Stimulated activated effector memory CD8-positive, alpha-beta T cell treated with anti-CD3 and anti-CD28 coated beads, Interleukin-12 subunit alpha, Interleukin-12 subunit beta, amount 100 ng/mL, for 72 hours (primary cell): Measurements from ENCODE around the gene ZBTB7A.
A peak's percentile ranks its signal among the peaks of the same experiment; 100 is the strongest.

Experiments
- ATAC-seq: fragments of 150-1000 bp; cut with Tn5 transposase; 2 replicates; pipeline ENCODE4 v1.10.0; 2021
- DNase-seq, 2 donors: peaks; one replicate each; pipeline ENCODE4 v3.0.0; 2021 to 2022; ENCODE audit warnings: low spot score in 2 of 2
- H3K27ac Mint-ChIP-seq: one replicate; pipeline ENCODE4 v1.8.0; 2022; ENCODE audit warnings: mild to moderate bottlenecking, mixed read lengths
- H3K36me3 Mint-ChIP-seq: one replicate; pipeline ENCODE4 v1.8.0; 2022; ENCODE audit warnings: mild to moderate bottlenecking, mixed read lengths
- H3K4me1 Mint-ChIP-seq: one replicate; pipeline ENCODE4 v1.8.0; 2022; ENCODE audit warnings: mixed read lengths
- H3K4me3 Mint-ChIP-seq: one replicate; pipeline ENCODE4 v1.8.0; 2022; ENCODE audit warnings: mild to moderate bottlenecking, mixed read lengths
- H3K9me3 Mint-ChIP-seq: one replicate; pipeline ENCODE4 v1.8.0; 2022; ENCODE audit warnings: mixed read lengths

Gene ZBTB7A

GRCh38 chr19:4064496-4065260 lies 2.0 kb downstream of the ZBTB7A start:
- Mint-ChIP-seq H3K27ac (peak overlapping the region; percentile 86), H3K9me3 (no peaks in the 10 kb centered on the region), H3K36me3 (peaks cover 54% of the 10 kb centered on the region), H3K4me3 (peak overlapping the region; percentile 89), H3K4me1 (peaks cover 40% of the 10 kb centered on the region)
- no peak for ATAC-seq
- peak; percentile 36 to 77 for DNase-seq

GRCh38 chr19:4064149-4064495 lies 2.6 kb downstream of the ZBTB7A start:
- DNase-seq (no peak), ATAC-seq (no peak)
- peak overlapping the region; percentile 86 for H3K27ac Mint-ChIP-seq
- peaks cover 39% of the 10 kb centered on the region for H3K4me1 Mint-ChIP-seq
- H3K4me3 Mint-ChIP-seq = peak overlapping the region; percentile 89
- H3K36me3 Mint-ChIP-seq = peaks cover 58% of the 10 kb centered on the region
- no peaks in the 10 kb centered on the region for H3K9me3 Mint-ChIP-seq

GRCh38 chr19:4063369-4064148 lies 3.1 kb downstream of the ZBTB7A start:
- no peak for ATAC-seq
- Mint-ChIP-seq H3K27ac (peak overlapping the region; percentile 86), H3K4me3 (peak overlapping the region; percentile 89), H3K9me3 (no peaks in the 10 kb centered on the region), H3K36me3 (peaks cover 58% of the 10 kb centered on the region), H3K4me1 (peaks cover 36% of the 10 kb centered on the region)
- peak in 1 of 2 donors; percentile 65 for DNase-seq

GRCh38 chr19:4062419-4063368 lies 4.0 kb downstream of the ZBTB7A start:
- ATAC-seq (no peak), DNase-seq (no peak)
- H3K4me3 Mint-ChIP-seq = peak overlapping the region; percentile 89
- peak overlapping the region; percentile 86 for H3K27ac Mint-ChIP-seq
- no peaks in the 10 kb centered on the region for H3K9me3 Mint-ChIP-seq
- H3K36me3 Mint-ChIP-seq = peaks cover 59% of the 10 kb centered on the region
- H3K4me1 Mint-ChIP-seq = peaks cover 39% of the 10 kb centered on the region

GRCh38 chr19:4061683-4062418 lies 4.8 kb downstream of the ZBTB7A start:
- peak overlapping the region; percentile 89 for H3K4me3 Mint-ChIP-seq

GRCh38 chr19:4061178-4061682 lies 5.5 kb downstream of the ZBTB7A start:
- DNase-seq (peak; percentile 27 to 69), ATAC-seq (no peak)
- H3K4me1 Mint-ChIP-seq = peaks cover 50% of the 10 kb centered on the region
- peaks cover 73% of the 10 kb centered on the region for H3K36me3 Mint-ChIP-seq
- no peaks in the 10 kb centered on the region for H3K9me3 Mint-ChIP-seq
- peak overlapping the region; percentile 89 for H3K4me3 Mint-ChIP-seq
- H3K27ac Mint-ChIP-seq = peak overlapping the region; percentile 93

More at GRCh38 chr19:4061683-4062418, 4.8 kb downstream of the ZBTB7A start:
- ATAC-seq (no peak), DNase-seq (no peak)
- Mint-ChIP-seq H3K36me3 (peaks cover 67% of the 10 kb centered on the region), H3K27ac (peak overlapping the region; percentile 86), H3K4me1 (peaks cover 47% of the 10 kb centered on the region), H3K9me3 (no peaks in the 10 kb centered on the region)

- Mint-ChIP-seq H3K4me3 (peak overlapping the region; percentile 89), H3K4me1 (peaks cover 55% of the 10 kb centered on the region), H3K27ac (peak overlapping the region; percentile 93), H3K36me3 (peaks cover 79% of the 10 kb centered on the region), H3K9me3 (no peaks in the 10 kb centered on the region)
- peak in 1 of 2 donors; percentile 23 for DNase-seq
- no peak for ATAC-seq
Measured at GRCh38 chr19:4060621-4061177, 6.0 kb downstream of the ZBTB7A start.

GRCh38 chr19:4059891-4060620 lies 6.6 kb downstream of the ZBTB7A start:
- Mint-ChIP-seq H3K36me3 (peaks cover 85% of the 10 kb centered on the region), H3K9me3 (no peaks in the 10 kb centered on the region), H3K27ac (peak overlapping the region; percentile 93), H3K4me1 (peaks cover 59% of the 10 kb centered on the region), H3K4me3 (peak overlapping the region; percentile 89)
- ATAC-seq (peak; percentile 68), DNase-seq (peak; percentile 73 to 91)

- H3K36me3 Mint-ChIP-seq = peaks cover 91% of the 10 kb centered on the region
- no peaks in the 10 kb centered on the region for H3K9me3 Mint-ChIP-seq
- peak; percentile 19 for ATAC-seq
Measured at GRCh38 chr19:4059453-4059871, 7.2 kb downstream of the ZBTB7A start.

GRCh38 chr19:4058693-4059452 lies 7.8 kb downstream of the ZBTB7A start:
- peak overlapping the region; percentile 93 for H3K27ac Mint-ChIP-seq
- H3K4me1 Mint-ChIP-seq = peaks cover 59% of the 10 kb centered on the region
- H3K4me3 Mint-ChIP-seq = peak overlapping the region; percentile 89
- DNase-seq = no peak
- no peaks in the 10 kb centered on the region for H3K9me3 Mint-ChIP-seq
- ATAC-seq = no peak
- H3K36me3 Mint-ChIP-seq = peaks cover 86% of the 10 kb centered on the region

More at GRCh38 chr19:4059453-4059871, 7.2 kb downstream of the ZBTB7A start:
- Mint-ChIP-seq H3K4me1 (peaks cover 59% of the 10 kb centered on the region), H3K4me3 (peak overlapping the region; percentile 89), H3K27ac (peak overlapping the region; percentile 93)
- no peak for DNase-seq

GRCh38 chr19:4057931-4058692 lies 8.6 kb downstream of the ZBTB7A start:
- DNase-seq (peak; percentile 60 to 80), ATAC-seq (peak; percentile 68)
- Mint-ChIP-seq H3K27ac (peak overlapping the region; percentile 93), H3K9me3 (no peaks in the 10 kb centered on the region), H3K4me1 (peaks cover 59% of the 10 kb centered on the region), H3K4me3 (peak overlapping the region; percentile 89), H3K36me3 (peaks cover 86% of the 10 kb centered on the region)

GRCh38 chr19:4055209-4055552 lies 11.5 kb downstream of the ZBTB7A start:
- peaks cover 90% of the 10 kb centered on the region for H3K36me3 Mint-ChIP-seq
- no peaks in the 10 kb centered on the region for H3K9me3 Mint-ChIP-seq
- no peak for DNase-seq
- H3K27ac Mint-ChIP-seq = no peak overlapping the region
- no peak for ATAC-seq
- no peak overlapping the region for H3K4me3 Mint-ChIP-seq
- H3K4me1 Mint-ChIP-seq = peaks cover 73% of the 10 kb centered on the region
